Nephron (organoid): ENCODE measurements around the gene ATP6V1F.

Source experiments
- H3K27ac Mint-ChIP-seq, 3 experiments: 2 replicates each; pipeline ENCODE4 v1.8.0; 2020; ENCODE audit warnings: mixed read lengths in 3 of 3, mild to moderate bottlenecking in 2 of 3, moderate library complexity in 1 of 3
- H3K27me3 Mint-ChIP-seq: 2 replicates; pipeline ENCODE4 v1.8.0; 2021; ENCODE audit warnings: low read depth, mild to moderate bottlenecking, moderate library complexity, mixed read lengths
- H3K36me3 Mint-ChIP-seq: 2 replicates; pipeline ENCODE4 v1.8.0; 2020; ENCODE audit warnings: low read depth, mixed read lengths
- H3K4me1 Mint-ChIP-seq: 2 replicates; pipeline ENCODE4 v1.8.0; 2020; ENCODE audit warnings: mixed read lengths
- H3K4me3 Mint-ChIP-seq, 3 experiments: 2 replicates each; pipeline ENCODE4 v1.8.0; 2020; ENCODE audit warnings: mild to moderate bottlenecking in 3 of 3, mixed read lengths in 3 of 3, moderate library complexity in 2 of 3
- H3K9me3 Mint-ChIP-seq: 2 replicates; pipeline ENCODE4 v1.8.0; 2020; ENCODE audit warnings: mixed read lengths
- CTCF ChIP-seq, 3 experiments: fragments of 200-600 bp; sonication (generic); IDR thresholded peaks; one replicate each; pipeline ENCODE4 v1.5.0; 2021; ENCODE audit warnings: antibody characterized with exemption in 3 of 3; ENCODE audit not compliant: unreplicated experiment in 3 of 3

Gene ATP6V1F

GRCh38 chr7:128841921-128842673, 20.6 kb upstream of the ATP6V1F start:
- no peaks in the 10 kb centered on the region for H3K4me1 Mint-ChIP-seq
- H3K27me3 Mint-ChIP-seq = peaks cover 3% of the 10 kb centered on the region
- no peak overlapping the region for H3K4me3 Mint-ChIP-seq
- peaks cover 42% of the 10 kb centered on the region for H3K36me3 Mint-ChIP-seq
- no peak overlapping the region for H3K27ac Mint-ChIP-seq
- TF ChIP-seq CTCF (IDR thresholded peaks at IDR 0.05; ENCODE audit: unreplicated experiment in 3 of 3) = peak; percentile 54 to 68 (median 59)
- H3K9me3 Mint-ChIP-seq = no peaks in the 10 kb centered on the region

- no peaks in the 10 kb centered on the region for H3K4me1 Mint-ChIP-seq
- H3K27ac Mint-ChIP-seq = no peak overlapping the region
- no peak for TF ChIP-seq CTCF (IDR thresholded peaks at IDR 0.05; ENCODE audit: unreplicated experiment in 3 of 3)
- H3K27me3 Mint-ChIP-seq = peaks cover 3% of the 10 kb centered on the region
- no peaks in the 10 kb centered on the region for H3K9me3 Mint-ChIP-seq
- H3K36me3 Mint-ChIP-seq = peaks cover 42% of the 10 kb centered on the region
- no peak overlapping the region for H3K4me3 Mint-ChIP-seq
These were observed 19.7 kb upstream of the ATP6V1F start for GRCh38 chr7:128842674-128843641.

GRCh38 chr7:128843938-128844621, 18.6 kb upstream of the ATP6V1F start:
- no peak overlapping the region for H3K27ac Mint-ChIP-seq
- H3K27me3 Mint-ChIP-seq = peaks cover 3% of the 10 kb centered on the region
- no peak for TF ChIP-seq CTCF (IDR thresholded peaks at IDR 0.05; ENCODE audit: unreplicated experiment in 3 of 3)
- no peaks in the 10 kb centered on the region for H3K9me3 Mint-ChIP-seq
- peaks cover 42% of the 10 kb centered on the region for H3K36me3 Mint-ChIP-seq
- no peak overlapping the region for H3K4me3 Mint-ChIP-seq
- H3K4me1 Mint-ChIP-seq = no peaks in the 10 kb centered on the region

- H3K4me3 Mint-ChIP-seq = no peak overlapping the region
- no peaks in the 10 kb centered on the region for H3K27me3 Mint-ChIP-seq
- H3K4me1 Mint-ChIP-seq = no peaks in the 10 kb centered on the region
- no peaks in the 10 kb centered on the region for H3K9me3 Mint-ChIP-seq
- peaks cover 36% of the 10 kb centered on the region for H3K36me3 Mint-ChIP-seq
- H3K27ac Mint-ChIP-seq = no peak overlapping the region
- TF ChIP-seq CTCF (IDR thresholded peaks at IDR 0.05; ENCODE audit: unreplicated experiment in 3 of 3) = no peak
These were observed 17.8 kb upstream of the ATP6V1F start for GRCh38 chr7:128844777-128845311.

- Mint-ChIP-seq H3K27ac (no peak overlapping the region), H3K4me3 (no peak overlapping the region), H3K4me1 (no peaks in the 10 kb centered on the region), H3K36me3 (peaks cover 36% of the 10 kb centered on the region), H3K27me3 (no peaks in the 10 kb centered on the region), H3K9me3 (no peaks in the 10 kb centered on the region)
- no peak for TF ChIP-seq CTCF (IDR thresholded peaks at IDR 0.05; ENCODE audit: unreplicated experiment in 3 of 3)
These were observed 17.2 kb upstream of the ATP6V1F start for GRCh38 chr7:128845475-128845874.
